NCI-H1436 treated with DMSO at 0.1 percent for 48 hours (cell line): Measurements from ENCODE around the gene RNASEH2A.

Source experiments
- DNase-seq: peaks from one replicate; lab custom pipeline; 2025; lab: John Stamatoyannopoulos, UW

RNASEH2A gene

GRCh38 chr19:12806242-12807081 is at the start of gene RNASEH2A:
Gene RNASEH2A (plus strand): TSS chr19:12806584. CDS start chr19:12806674, 90 bp downstream.
- peak; percentile 63 for DNase-seq

- DNase-seq: no peak
Observed at GRCh38 chr19:12757544-12758274, 48.7 kb upstream of the RNASEH2A start.

DNA sequence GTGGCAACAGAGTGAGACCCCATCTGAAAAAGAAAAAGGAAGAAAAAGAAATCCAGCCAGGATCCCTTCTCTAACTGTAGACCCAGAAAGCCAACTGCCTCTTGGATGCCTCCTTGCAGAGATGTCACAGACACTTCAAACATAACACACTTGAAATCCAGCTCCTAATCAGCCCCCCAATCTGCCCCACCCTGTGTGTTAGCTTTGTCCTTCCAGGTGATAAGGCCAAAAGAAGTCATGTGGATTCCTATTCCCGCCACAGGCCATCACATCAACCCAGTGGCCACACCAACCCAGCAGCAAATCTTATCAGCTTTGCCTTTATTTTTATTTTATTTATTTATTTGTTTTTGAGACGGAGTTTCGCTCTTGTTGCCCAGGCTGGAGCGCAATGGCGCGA is 46.7 kb upstream of the RNASEH2A start:
- DNase-seq: no peak

DNA sequence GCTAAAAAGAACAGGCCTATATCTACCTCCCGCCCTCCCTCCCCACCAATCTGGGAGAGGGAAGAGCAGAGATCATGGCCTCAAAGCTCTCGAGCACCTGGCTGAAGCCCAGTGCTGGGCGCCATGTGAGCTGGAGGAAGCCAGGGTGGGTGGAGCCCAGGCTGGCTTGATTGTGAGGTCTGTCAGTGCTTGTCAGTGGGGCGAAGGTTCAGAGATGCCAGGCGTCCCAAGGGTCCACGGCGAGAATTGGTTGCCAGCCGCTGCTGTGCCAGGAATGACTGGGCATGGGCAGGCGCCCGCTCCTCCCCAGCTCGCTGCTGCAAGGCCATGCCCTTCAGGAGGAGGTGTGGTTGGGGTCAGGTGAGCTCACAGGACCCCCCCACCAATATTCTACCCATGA is 43.3 kb upstream of the RNASEH2A start:
- DNase-seq: no peak

GRCh38 chr19:12764698-12765097 is 41.7 kb upstream of the RNASEH2A start:
- DNase-seq: no peak

DNA sequence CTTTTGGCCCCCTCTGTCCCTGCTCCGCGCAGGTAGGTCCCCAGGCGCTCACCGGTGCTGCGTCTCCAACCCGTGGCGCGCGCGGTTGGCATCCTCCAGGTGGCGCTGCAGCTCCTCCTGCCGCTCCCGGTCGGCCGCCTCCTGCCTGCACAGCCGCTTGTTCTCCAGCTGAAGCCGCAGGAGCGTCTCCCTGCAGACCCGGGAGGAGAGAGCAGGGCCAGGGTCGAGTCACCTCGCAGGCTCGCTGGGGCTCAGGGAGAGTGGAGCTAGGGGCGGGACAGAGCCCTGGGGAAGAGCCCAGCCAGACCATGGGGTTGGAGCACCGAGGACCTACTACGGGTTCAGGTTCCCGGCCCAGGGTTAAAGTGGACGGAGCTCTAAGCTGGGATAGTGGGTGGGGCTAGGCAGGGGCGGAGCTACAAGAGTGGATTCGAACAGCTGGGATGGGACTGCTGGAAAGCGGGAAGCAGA is 40.3 kb upstream of the RNASEH2A start:
- no peak for DNase-seq

- DNase-seq: no peak
Observed at GRCh38 chr19:12767150-12767549, 39.2 kb upstream of the RNASEH2A start.

DNA sequence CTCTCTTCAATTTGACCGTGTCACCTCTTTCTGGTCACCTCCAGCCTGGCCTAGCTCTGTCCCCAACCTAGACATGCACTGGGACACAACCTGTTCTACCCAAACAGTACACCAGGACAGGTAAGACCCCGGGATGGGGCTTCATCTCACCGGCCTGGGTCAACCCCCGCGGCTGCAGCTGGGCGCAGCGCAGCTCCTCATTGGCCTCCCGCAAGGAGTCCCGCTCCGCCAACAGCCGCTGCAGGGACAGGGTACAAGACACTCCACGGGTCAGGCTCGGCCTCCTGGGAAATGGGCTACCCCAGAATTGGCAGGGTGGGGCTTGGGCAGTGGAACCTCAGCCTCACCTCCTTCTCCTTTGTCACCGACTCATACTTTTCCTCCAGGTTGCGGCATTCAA is 38.7 kb upstream of the RNASEH2A start:
- no peak for DNase-seq

DNA sequence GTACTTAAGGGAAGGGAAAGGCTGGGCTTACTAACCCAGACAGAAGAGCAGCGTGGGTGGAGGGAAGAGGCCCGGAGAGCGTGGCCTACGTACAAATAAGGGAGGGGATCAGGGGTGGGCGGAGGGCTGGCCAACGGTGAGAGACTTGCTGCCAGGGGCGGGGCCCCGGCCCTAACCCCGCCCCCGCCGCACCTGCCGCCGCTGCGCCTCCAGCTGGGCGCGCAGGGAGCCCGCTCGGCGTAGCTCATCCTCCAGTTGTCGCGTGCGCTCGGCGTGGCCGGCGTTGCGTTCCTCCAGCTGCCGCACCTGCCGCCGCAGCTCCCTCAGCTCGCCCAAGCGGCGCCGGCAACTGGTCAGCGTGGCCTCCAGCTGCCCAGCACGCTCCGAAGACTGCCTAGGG is 36.7 kb upstream of the RNASEH2A start:
- DNase-seq: no peak

DNA sequence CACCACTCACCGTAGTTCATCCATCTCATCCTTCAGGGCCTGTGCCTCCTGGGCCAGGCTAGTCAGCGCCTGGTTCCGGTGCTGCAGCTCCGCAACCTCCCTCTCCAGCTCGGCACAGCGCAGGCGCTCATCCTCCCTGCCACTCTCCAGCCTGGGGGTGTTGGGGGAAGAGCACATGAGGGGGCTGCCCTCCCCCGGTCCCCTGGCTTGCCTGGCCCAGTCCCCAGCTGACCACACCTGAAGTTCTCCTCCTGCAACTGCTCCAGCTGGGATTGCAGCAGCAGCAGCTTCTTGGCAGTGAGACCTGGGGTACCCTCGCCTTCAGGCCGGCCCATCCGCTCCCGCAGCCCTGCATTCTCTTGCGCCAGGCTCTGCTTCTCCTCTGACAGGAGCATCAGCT is 35.5 kb upstream of the RNASEH2A start:
- no peak for DNase-seq

DNA sequence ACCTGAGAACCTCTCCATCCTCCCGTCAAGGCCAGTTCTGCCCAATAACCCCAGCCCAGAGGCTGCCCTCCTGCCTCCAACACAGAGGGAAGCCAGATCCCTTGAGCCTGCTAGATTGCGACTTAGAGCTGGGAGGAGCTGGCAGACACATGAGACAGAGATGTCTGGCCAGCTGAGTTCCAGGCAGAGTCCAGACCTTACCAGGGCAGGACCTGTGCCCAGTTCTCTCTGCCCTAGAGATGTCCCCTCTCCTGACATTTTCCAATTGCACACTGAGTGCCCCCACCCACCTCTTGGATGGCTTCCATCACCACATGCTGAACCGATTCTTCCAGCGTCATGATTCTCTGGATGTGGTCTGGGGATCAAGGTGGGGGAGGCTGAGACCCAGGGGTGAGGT is 34.1 kb upstream of the RNASEH2A start:
- no peak for DNase-seq

- no peak for DNase-seq
Observed at GRCh38 chr19:12773571-12773970, 32.8 kb upstream of the RNASEH2A start.

DNA sequence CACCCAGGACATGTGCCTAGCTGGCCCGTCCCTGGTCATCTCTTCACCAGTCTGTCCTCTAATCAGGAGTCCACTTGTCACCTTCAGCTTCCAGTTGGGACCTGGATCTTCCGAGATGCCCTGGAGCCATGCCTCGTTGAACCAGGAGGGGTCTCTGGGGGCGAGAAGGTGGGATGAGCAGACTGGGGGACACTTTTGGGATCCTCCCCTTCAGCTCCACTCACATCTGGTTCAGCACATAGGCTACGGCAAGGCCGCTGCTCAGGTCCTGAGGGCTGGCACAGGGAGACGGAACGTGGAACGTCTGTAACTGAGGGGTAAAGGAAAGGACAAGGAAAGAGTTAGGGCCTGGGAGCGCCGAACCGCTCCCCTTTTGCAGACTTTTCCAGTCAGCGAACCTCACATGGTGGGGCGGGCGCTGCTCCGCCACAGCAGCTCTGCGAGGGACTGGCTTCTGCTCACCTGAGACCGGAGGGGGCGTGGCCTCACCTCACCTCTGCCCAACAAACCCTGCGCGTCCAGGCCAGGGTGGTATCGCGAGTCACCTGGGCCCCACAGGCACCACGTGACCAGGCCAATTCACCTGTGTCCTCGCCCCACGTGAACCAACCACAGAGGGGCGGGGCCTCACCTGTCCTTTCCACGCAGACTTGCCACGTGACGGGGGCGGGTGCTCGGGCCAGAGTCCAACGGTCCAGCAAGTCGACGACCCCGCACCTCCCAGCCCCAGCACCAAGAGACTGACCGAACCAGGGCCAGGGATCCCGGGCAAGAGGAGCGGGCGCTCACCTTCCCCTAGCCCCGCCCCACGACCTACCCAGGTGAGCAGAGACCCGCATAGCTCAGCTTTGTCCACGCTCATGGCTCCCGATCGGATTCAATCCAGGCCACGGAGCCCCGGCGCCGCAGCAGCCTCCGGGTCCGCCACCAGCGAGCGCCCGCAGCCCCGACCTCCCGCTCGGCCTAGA is 31.5 kb upstream of the RNASEH2A start, which contains the start of gene HOOK2:
TSS of gene HOOK2 (minus strand) at position 965 of the 968 bp plus-strand sequence. CDS start at position 862, 103 bp downstream.
- DNase-seq: peak; percentile 42

- no peak for DNase-seq
Observed at GRCh38 chr19:12777217-12778016, 29.0 kb upstream of the RNASEH2A start.

- no peak for DNase-seq
Observed at GRCh38 chr19:12778017-12778904, 28.1 kb upstream of the RNASEH2A start.

DNA sequence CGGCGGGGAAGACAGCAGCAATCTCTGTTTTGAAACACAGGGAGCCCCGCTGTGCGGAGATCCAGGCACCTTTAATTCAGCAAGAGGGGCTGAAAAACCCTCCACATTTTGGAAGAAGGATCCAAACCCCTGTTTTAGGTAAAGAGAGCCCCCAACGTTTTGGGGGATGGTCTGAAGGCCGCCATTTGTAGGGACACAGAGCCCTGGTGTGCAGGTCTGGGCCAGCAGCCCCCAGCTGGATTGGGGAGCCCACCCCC is 27.6 kb upstream of the RNASEH2A start:
- DNase-seq: no peak

DNA sequence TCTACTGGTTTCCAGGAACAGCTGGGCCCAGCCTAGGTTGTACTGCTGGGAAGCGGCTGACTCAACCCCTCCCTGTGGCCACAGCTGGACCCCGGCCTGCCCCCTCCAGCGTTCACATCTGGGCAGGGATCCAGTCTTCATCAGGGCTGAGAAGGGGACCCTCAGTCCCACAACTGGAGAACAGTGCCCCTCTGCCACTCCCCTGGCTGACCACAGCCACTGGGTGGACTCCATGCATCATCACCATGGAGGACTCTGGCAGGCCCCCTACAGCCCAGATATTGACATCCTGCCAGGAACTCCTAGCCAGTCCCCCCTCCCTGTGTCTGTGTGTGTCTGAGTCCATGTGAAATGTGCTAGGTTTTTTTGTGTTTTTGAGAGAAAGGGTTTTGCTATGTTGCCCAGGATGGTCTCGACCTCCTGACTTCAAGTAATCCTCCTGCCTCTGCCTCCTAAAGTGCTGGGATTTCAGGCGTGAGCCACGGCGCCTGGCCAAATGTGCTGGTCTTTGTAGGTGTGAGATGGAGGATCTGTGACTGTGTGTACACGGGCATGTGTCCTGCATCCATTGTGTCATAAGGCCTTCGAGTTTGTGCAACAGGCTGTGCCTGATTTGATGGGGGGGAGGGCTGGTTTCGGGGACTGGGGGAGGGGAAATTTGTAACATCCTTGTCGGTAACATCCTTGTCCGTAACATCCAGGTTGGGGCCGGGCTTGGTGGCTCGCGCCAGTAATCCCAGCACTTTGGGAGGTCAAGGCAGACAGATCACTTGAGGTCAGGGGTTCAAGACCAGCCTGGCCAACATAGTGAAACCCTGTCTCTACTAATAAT is 27.0 kb upstream of the RNASEH2A start:
- no peak for DNase-seq

DNA sequence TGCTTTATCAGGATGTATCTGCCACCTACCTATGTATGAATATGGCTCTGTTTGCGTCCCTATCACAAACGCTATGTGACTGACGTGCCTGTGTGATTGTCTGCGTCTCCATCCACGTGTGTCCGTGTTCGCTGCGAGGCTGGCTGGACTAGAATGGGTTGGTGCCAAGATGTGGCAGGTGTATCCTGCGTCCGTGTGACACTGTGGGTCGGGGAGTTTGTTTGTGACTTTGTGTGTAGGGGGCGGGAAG is 24.3 kb upstream of the RNASEH2A start:
- no peak for DNase-seq

DNA sequence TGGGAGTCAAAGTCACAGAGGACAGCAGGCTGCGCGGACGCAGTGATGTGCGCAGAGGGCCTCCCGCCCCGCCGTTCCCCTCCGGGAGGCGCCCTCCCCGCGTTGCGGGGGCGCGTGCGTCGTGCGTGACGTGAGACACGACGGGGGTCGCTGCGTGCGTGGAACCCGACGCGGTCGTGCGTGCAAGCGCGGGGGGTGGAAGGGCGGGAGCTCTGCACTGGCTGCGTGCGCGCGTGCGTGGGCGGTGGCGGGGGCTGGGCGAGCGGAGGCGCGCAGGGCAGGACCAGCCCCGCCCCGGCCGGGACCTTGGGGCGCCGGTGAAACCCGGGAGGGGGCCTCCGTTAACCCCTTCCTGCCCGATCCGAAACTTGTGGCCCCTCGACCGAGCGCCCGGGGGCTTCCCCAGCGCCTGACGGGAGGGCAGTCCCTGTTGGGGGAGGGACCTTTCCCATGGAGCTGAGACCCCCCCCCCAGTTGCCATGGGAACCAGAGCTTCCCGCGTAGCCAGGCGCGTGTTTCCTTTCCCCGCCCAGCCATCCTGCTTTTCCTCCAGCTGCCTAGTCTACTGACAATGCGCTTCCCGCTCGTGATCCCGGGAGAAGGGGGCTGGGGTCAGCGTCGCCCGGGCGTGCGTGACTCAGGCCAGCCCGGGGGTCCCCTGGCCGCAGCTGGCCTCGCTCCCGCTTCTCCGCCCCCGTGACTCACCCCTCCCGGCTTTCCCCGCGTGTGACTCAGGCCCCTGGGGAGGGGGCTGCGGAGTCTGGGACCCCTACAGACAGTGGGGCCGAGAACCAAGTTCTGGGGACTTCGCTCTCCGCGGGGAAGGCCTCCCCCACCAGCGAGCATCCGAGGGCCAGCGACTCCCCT is 23.7 kb upstream of the RNASEH2A start:
- DNase-seq: no peak
